ENCODE measurements around the gene PI4K2A. TPM values are rescaled to one million over a fixed set of nuclear protein-coding genes. Genes with fewer than 3 reads are reported as not detected.
"Not testable (repeated sequence)": the region's sequence is repeated elsewhere in the genome, so short reads cannot be mapped to it uniquely, and the experiment has no call there.

Gene PI4K2A
- total RNA-seq, 2 donors from 2014 or later = 13.8 to 15.9 TPM

- intact Hi-C loops (cut with DNase I) = no loop called here
- no peak for DNase-seq (ENCODE audit: low spot score)
These were observed 12.2 kb upstream of the PI4K2A start for GRCh38 chr10:97628228-97628627.

- DNase-seq (ENCODE audit: low spot score) = no peak
- intact Hi-C loops (cut with DNase I) = no loop called here
These were observed 11.2 kb upstream of the PI4K2A start for GRCh38 chr10:97629289-97629688.

- intact Hi-C loops (cut with DNase I) = no loop called here
- no peak for DNase-seq (ENCODE audit: low spot score)
These were observed 9.4 kb upstream of the PI4K2A start for GRCh38 chr10:97631098-97631497.

GRCh38 chr10:97632949-97633884, 7.3 kb upstream of the PI4K2A start, which contains the start of gene MORN4:
Gene MORN4 (minus strand): TSS chr10:97633500. CDS start chr10:97619653, 13,847 bp downstream.
- intact Hi-C loops (cut with DNase I) = no loop called here
- DNase-seq (ENCODE audit: low spot score) = peak; percentile 97

GRCh38 chr10:97633921-97634320, 6.5 kb upstream of the PI4K2A start:
- intact Hi-C loops (cut with DNase I) = no loop called here
- no peak for DNase-seq (ENCODE audit: low spot score)

- DNase-seq (ENCODE audit: low spot score) = no peak
- intact Hi-C loops (cut with DNase I) = loop anchor here in 1 of 2 donors (5.0 kb wide), 1 partner anchor 542 kb away; no protein-coding TSS in a partner anchor
These were observed 4.9 kb upstream of the PI4K2A start for GRCh38 chr10:97635577-97635976.

GRCh38 chr10:97639090-97639489, 1.4 kb upstream of the PI4K2A start:
- DNase-seq (ENCODE audit: low spot score) = not testable (repeated sequence)
- intact Hi-C loops (cut with DNase I) = loop anchor here in 1 of 2 donors (5.0 kb wide), 1 partner anchor 538 kb away; no protein-coding TSS in a partner anchor

GRCh38 chr10:97640868-97641811, 669 bp downstream of the PI4K2A start:
- intact Hi-C loops (cut with DNase I) = no loop called here
- peak; percentile 84 for DNase-seq (ENCODE audit: low spot score)

GRCh38 chr10:97642471-97643159, 2.1 kb downstream of the PI4K2A start:
- DNase-seq (ENCODE audit: low spot score); intact Hi-C loops (cut with DNase I): not testable (repeated sequence)

- intact Hi-C loops (cut with DNase I) = no loop called here
- no peak for DNase-seq (ENCODE audit: low spot score)
These were observed 3.0 kb downstream of the PI4K2A start for GRCh38 chr10:97643441-97643985.

GRCh38 chr10:97644936-97645335, 4.5 kb downstream of the PI4K2A start:
- intact Hi-C loops (cut with DNase I) = no loop called here
- no peak for DNase-seq (ENCODE audit: low spot score)

- no peak for DNase-seq (ENCODE audit: low spot score)
- intact Hi-C loops (cut with DNase I) = no loop called here
These were observed 7.1 kb downstream of the PI4K2A start for GRCh38 chr10:97647556-97647955.

- DNase-seq (ENCODE audit: low spot score) = no peak
- intact Hi-C loops (cut with DNase I) = no loop called here
These were observed 8.3 kb downstream of the PI4K2A start for GRCh38 chr10:97648562-97649404.

GRCh38 chr10:97649405-97649750, 8.9 kb downstream of the PI4K2A start:
- intact Hi-C loops (cut with DNase I); DNase-seq (ENCODE audit: low spot score): not testable (repeated sequence)

- no peak for DNase-seq (ENCODE audit: low spot score)
- intact Hi-C loops (cut with DNase I) = no loop called here
These were observed 10.3 kb downstream of the PI4K2A start for GRCh38 chr10:97650726-97651125.

- intact Hi-C loops (cut with DNase I) = no loop called here
- DNase-seq (ENCODE audit: low spot score) = no peak
These were observed 11.3 kb downstream of the PI4K2A start for GRCh38 chr10:97651773-97652172.

GRCh38 chr10:97656777-97657176, 16.3 kb downstream of the PI4K2A start:
- intact Hi-C loops (cut with DNase I) = loop anchor here in 1 of 2 donors (5.0 kb wide), 1 partner anchor 559 kb away; no protein-coding TSS in a partner anchor
- no peak for DNase-seq (ENCODE audit: low spot score)

- intact Hi-C loops (cut with DNase I) = loop anchor here in 1 of 2 donors (5.0 kb wide), 1 partner anchor 562 kb away; no protein-coding TSS in a partner anchor
- no peak for DNase-seq (ENCODE audit: low spot score)
These were observed 19.1 kb downstream of the PI4K2A start for GRCh38 chr10:97659589-97659988.

Data from posterior vena cava (tissue), 2 donors.